Naive thymus-derived CD4-positive, alpha-beta T cell (primary cell): Measurements from ENCODE around the gene FGD4. TPM values are rescaled to one million over a fixed set of nuclear protein-coding genes. Genes with fewer than 3 reads are reported as not detected.

ENCODE experiments used
- ATAC-seq: fragments of 150-1000 bp; cut with Tn5 transposase; 2 replicates; pipeline ENCODE4 v1.10.0; 2021; ENCODE audit warnings: mild to moderate bottlenecking, moderate library complexity
- CTCF ChIA-PET: fragments of 350-600 bp; sonication (Branson Sonifier 250); formaldehyde crosslinking; loops from one replicate; lab custom pipeline; 2021; ENCODE audit warnings: antibody characterized with exemption; lab: Charles Lee
- POLR2A ChIA-PET: fragments of 350-600 bp; sonication (Branson Sonifier 250); formaldehyde crosslinking; loops from one replicate; lab custom pipeline; 2021; ENCODE audit warnings: antibody characterized with exemption, inconsistent platforms; lab: Charles Lee
- DNase-seq, 9 donors: peaks; one replicate each; pipeline versions ENCODE4 v3.0.0 to v3.0.0-alpha.2; 2020 to 2022; ENCODE audit warnings: mixed read lengths in 1 of 9
- H3K27ac ChIP-seq: one replicate; pipeline ENCODE4 v1.7.0; 2013; ENCODE audit warnings: mild to moderate bottlenecking, low read depth, low read length, moderate library complexity
- H3K27me3 ChIP-seq, 2 donors: one replicate each; pipeline ENCODE4 v1.7.0; 2013; ENCODE audit warnings: low read length in 2 of 2, mild to moderate bottlenecking in 2 of 2, moderate library complexity in 2 of 2; ENCODE audit not compliant: control insufficient read depth in 2 of 2, insufficient read depth in 2 of 2
- H3K36me3 ChIP-seq, 3 experiments: 1 replicate in 2 of 3; 2 replicates in 1 of 3; pipeline ENCODE4 v1.7.0; 2013; ENCODE audit warnings: low read length in 3 of 3, mild to moderate bottlenecking in 3 of 3, moderate library complexity in 1 of 3; ENCODE audit not compliant: insufficient read depth in 3 of 3, control insufficient read depth in 2 of 3
- H3K4me1 ChIP-seq, 2 donors: one replicate each; pipeline ENCODE4 v1.7.0; 2013; ENCODE audit warnings: low read length in 2 of 2, mild to moderate bottlenecking in 2 of 2, moderate library complexity in 1 of 2; ENCODE audit not compliant: control insufficient read depth in 2 of 2, insufficient read depth in 2 of 2
- H3K4me3 ChIP-seq: 2 replicates; pipeline ENCODE4 v1.7.0; 2013; ENCODE audit warnings: mild to moderate bottlenecking, low read length
- H3K9me3 ChIP-seq, 3 experiments: 1 replicate in 2 of 3; 2 replicates in 1 of 3; pipeline ENCODE4 v1.7.0; 2013; ENCODE audit warnings: low read length in 3 of 3; ENCODE audit not compliant: control insufficient read depth in 2 of 3
- H3K27ac Mint-ChIP-seq, 9 donors: one replicate each; pipeline ENCODE4 v1.8.0; 2020 to 2022; ENCODE audit warnings: mixed read lengths in 9 of 9, mild to moderate bottlenecking in 8 of 9, moderate library complexity in 5 of 9, inconsistent platforms in 2 of 9
- H3K27me3 Mint-ChIP-seq, 5 donors: one replicate each; pipeline ENCODE4 v1.8.0; 2021 to 2022; ENCODE audit warnings: mixed read lengths in 5 of 5, mild to moderate bottlenecking in 1 of 5
- H3K36me3 Mint-ChIP-seq, 5 donors: one replicate each; pipeline ENCODE4 v1.8.0; 2020 to 2022; ENCODE audit warnings: mixed read lengths in 5 of 5, mild to moderate bottlenecking in 3 of 5, inconsistent platforms in 1 of 5
- H3K4me1 Mint-ChIP-seq, 7 donors: one replicate each; pipeline ENCODE4 v1.8.0; 2020 to 2022; ENCODE audit warnings: mixed read lengths in 7 of 7, mild to moderate bottlenecking in 3 of 7, inconsistent platforms in 1 of 7
- H3K4me3 Mint-ChIP-seq, 10 donors: one replicate each; pipeline ENCODE4 v1.8.0; 2020 to 2022; ENCODE audit warnings: mild to moderate bottlenecking in 10 of 10, mixed read lengths in 10 of 10, moderate library complexity in 6 of 10, inconsistent platforms in 2 of 10
- H3K9me3 Mint-ChIP-seq, 11 donors: one replicate each; pipeline ENCODE4 v1.8.0; 2020 to 2022; ENCODE audit warnings: mixed read lengths in 11 of 11, mild to moderate bottlenecking in 4 of 11, inconsistent platforms in 1 of 11, moderate library complexity in 1 of 11
- intact Hi-C, 2 donors: fragments of 100-400 bp; cut with micrococcal nuclease; formaldehyde crosslinking; loops; one replicate each; pipeline ENCODE4 v1.15.1; 2023
- polyA plus RNA-seq, 2 donors: library from polyadenylated mRNA; unstranded; fragments of 300-500 nt; fragmentation: Illumina TruSeq; gene quantifications; one replicate each; pipeline ENCODE4 v1.2.3, GENCODE V29; 2021
- total RNA-seq, 6 experiments: library from RNA in 5 of 6; stranded (reverse) in 5 of 6; gene quantifications; 1 replicate in 5 of 6; 2 replicates in 1 of 6; pipeline ENCODE4 v1.2.3 and lab custom pipeline; 2021 to 2026

The FGD4 gene
- total and polyA plus RNA-seq, 7 experiments from 2014 or later: 0.12 to 13.7 (median 0.50) TPM; not detected in 1

- Mint-ChIP-seq H3K4me3 (no peak overlapping the region), H3K4me1 (peaks cover 22 to 66% (median 45%) of the 10 kb centered on the region in 7 donors), H3K27me3 (no peaks in the 10 kb centered on the region), H3K9me3 (no peaks in the 10 kb centered on the region), H3K36me3 (peaks cover 0 to 22% (median 19%) of the 10 kb centered on the region in 5 donors), H3K27ac (no peak overlapping the region)
- no peaks in the 10 kb centered on the region for H3K9me3 ChIP-seq
- no peak for ATAC-seq
- intact Hi-C loops: no loop called here
- no peak overlapping the region for H3K4me3 ChIP-seq
- H3K36me3 ChIP-seq: no peaks in the 10 kb centered on the region
- H3K27me3 ChIP-seq: no peaks in the 10 kb centered on the region
- ChIA-PET CTCF (interaction anchor here (0.6 kb wide), 1 partner anchor 1285 kb away, joined by 4 read pairs; no protein-coding TSS in a partner anchor), POLR2A (interaction anchor here (0.6 kb wide), 1 partner anchor 1029 kb away, joined by 3 read pairs; the partner anchor contains the start of gene ETFBKMT)
- no peaks in the 10 kb centered on the region for H3K4me1 ChIP-seq
- no peak for DNase-seq
- no peak overlapping the region for H3K27ac ChIP-seq
Measured at GRCh38 chr12:32688786-32689185, 289.4 kb downstream of the FGD4 start.

- Histone ChIP-seq H3K4me1 (no peaks in the 10 kb centered on the region), H3K9me3 (no peaks in the 10 kb centered on the region), H3K4me3 (no peak overlapping the region), H3K27me3 (no peaks in the 10 kb centered on the region), H3K27ac (no peak overlapping the region), H3K36me3 (peaks cover 0 to 5% (median 0%) of the 10 kb centered on the region in 3 experiments)
- H3K9me3 Mint-ChIP-seq: peaks cover 0 to 6% (median 0%) of the 10 kb centered on the region in 11 donors
- peaks cover 24 to 67% (median 49%) of the 10 kb centered on the region in 7 donors for H3K4me1 Mint-ChIP-seq
- H3K36me3 Mint-ChIP-seq: peaks cover 6 to 34% (median 27%) of the 10 kb centered on the region in 5 donors
- ChIA-PET CTCF (no interaction called here), POLR2A (no interaction called here)
- no peak overlapping the region for H3K27ac Mint-ChIP-seq
- ATAC-seq (no peak), DNase-seq (no peak)
- H3K4me3 Mint-ChIP-seq: no peak overlapping the region
- intact Hi-C loops: no loop called here
- no peaks in the 10 kb centered on the region for H3K27me3 Mint-ChIP-seq
Measured at GRCh38 chr12:32690927-32691326, 291.6 kb downstream of the FGD4 start.

GRCh38 chr12:32692358-32692757 is 293.0 kb downstream of the FGD4 start:
- H3K9me3 ChIP-seq: no peaks in the 10 kb centered on the region
- ChIA-PET CTCF (no interaction called here), POLR2A (no interaction called here)
- H3K27me3 ChIP-seq: no peaks in the 10 kb centered on the region
- H3K9me3 Mint-ChIP-seq: peaks cover 0 to 6% (median 0%) of the 10 kb centered on the region in 11 donors
- H3K36me3 ChIP-seq: peaks cover 0 to 5% (median 0%) of the 10 kb centered on the region in 3 experiments
- DNase-seq (no peak), ATAC-seq (no peak)
- H3K4me3 Mint-ChIP-seq: no peak overlapping the region
- H3K4me3 ChIP-seq: no peak overlapping the region
- no peak overlapping the region for H3K27ac ChIP-seq
- intact Hi-C loops: no loop called here
- no peaks in the 10 kb centered on the region for H3K4me1 ChIP-seq
- no peak overlapping the region for H3K27ac Mint-ChIP-seq
- H3K4me1 Mint-ChIP-seq: peaks cover 21 to 59% (median 43%) of the 10 kb centered on the region in 7 donors
- peaks cover 6 to 37% (median 18%) of the 10 kb centered on the region in 5 donors for H3K36me3 Mint-ChIP-seq
- no peaks in the 10 kb centered on the region for H3K27me3 Mint-ChIP-seq

- Histone ChIP-seq H3K9me3 (no peaks in the 10 kb centered on the region), H3K27ac (no peak overlapping the region), H3K4me3 (no peak overlapping the region), H3K4me1 (no peaks in the 10 kb centered on the region), H3K36me3 (peaks cover 0 to 5% (median 0%) of the 10 kb centered on the region in 3 experiments), H3K27me3 (no peaks in the 10 kb centered on the region)
- Mint-ChIP-seq H3K36me3 (peaks cover 6 to 37% (median 18%) of the 10 kb centered on the region in 5 donors), H3K4me1 (peaks cover 22 to 57% (median 44%) of the 10 kb centered on the region in 7 donors), H3K9me3 (peaks cover 0 to 6% (median 0%) of the 10 kb centered on the region in 11 donors), H3K27me3 (no peaks in the 10 kb centered on the region), H3K27ac (peak overlapping the region in 1 of 9 donors; percentile 49), H3K4me3 (no peak overlapping the region)
- intact Hi-C loops: no loop called here
- no peak for DNase-seq
- ChIA-PET POLR2A (interaction anchor here (0.5 kb wide), 1 partner anchor 1329 kb away, joined by 3 read pairs; no protein-coding TSS in a partner anchor), CTCF (no interaction called here)
- no peak for ATAC-seq
Measured at GRCh38 chr12:32693036-32693435, 293.7 kb downstream of the FGD4 start.
